Activated naive CD4-positive, alpha-beta T cell treated with anti-CD3 and anti-CD28 coated beads, Interleukin-2, amount 50 U/mL, for 72 hours (primary cell): ENCODE measurements around the gene TMC4. TPM values are rescaled to one million over a fixed set of nuclear protein-coding genes. Genes with fewer than 3 reads are reported as not detected.

Experiments used
- total RNA-seq, 2 donors: library from RNA; stranded (reverse); gene quantifications; one replicate each; pipeline ENCODE4 v1.2.3, GENCODE V29; 2022

Gene TMC4
- total RNA-seq, 2 donors from 2014 or later, result not detected

Other genes with a start within 250 kb of the TMC4 start
- not detected for gene CACNG8, start 210.2 kb downstream of the TMC4 start, total RNA-seq
- gene CACNG6, start 181.5 kb downstream of the TMC4 start, total RNA-seq, result not detected
- not detected for gene VSTM1, start 109.3 kb downstream of the TMC4 start, total RNA-seq
- gene TARM1, start 91.8 kb downstream of the TMC4 start, total RNA-seq, result not detected
- under 1 TPM in 1 of 2 donors, not detected in 1; 0.72 TPM for gene OSCAR, start 72.4 kb downstream of the TMC4 start, total RNA-seq
- gene NDUFA3, start 70.3 kb downstream of the TMC4 start, total RNA-seq, result 10 to 100 TPM; 59.4 to 76.1 TPM
- 10 to 100 TPM; 30.4 to 37.4 TPM for gene TFPT, start 57.5 kb downstream of the TMC4 start, total RNA-seq
- 10 to 100 TPM; 47.9 to 92.9 TPM for gene PRPF31, start 57.4 kb downstream of the TMC4 start, total RNA-seq
- gene CNOT3, start 35.4 kb downstream of the TMC4 start, total RNA-seq, result 10 to 100 TPM; 57.3 to 59.9 TPM
- gene LENG1, start 13.4 kb downstream of the TMC4 start, total RNA-seq, result 1 to 10 TPM; 3.5 to 6.1 TPM
- 10 to 100 TPM; 56.8 to 97.2 TPM for gene MBOAT7, start 16.4 kb upstream of the TMC4 start, total RNA-seq
- gene TSEN34, start 18.1 kb upstream of the TMC4 start, total RNA-seq, result 10 to 100 TPM; 10.2 to 15.8 TPM
- gene RPS9, start 27.7 kb upstream of the TMC4 start, total RNA-seq, result 1,000 to 10,000 TPM; 1,448 to 1,707 TPM
- under 1 TPM in 1 of 2 donors, not detected in 1; 0.37 TPM for gene LILRB3, start 49.8 kb upstream of the TMC4 start, total RNA-seq
- not detected for gene LILRA6, start 69.6 kb upstream of the TMC4 start, total RNA-seq
- gene LILRB5, start 84.1 kb upstream of the TMC4 start, total RNA-seq, result not detected
- not detected for gene LILRB2, start 108.0 kb upstream of the TMC4 start, total RNA-seq
- not detected for gene LILRA5, start 140.0 kb upstream of the TMC4 start, total RNA-seq
- gene LILRA4, start 166.0 kb upstream of the TMC4 start, total RNA-seq, result not detected
- gene LAIR1, start 191.8 kb upstream of the TMC4 start, total RNA-seq, result 1 to 10 TPM; 2.9 to 9.9 TPM
- under 1 TPM in 1 of 2 donors, not detected in 1; 0.37 TPM for gene TTYH1, start 242.3 kb upstream of the TMC4 start, total RNA-seq